Measurements from ENCODE around the gene ABL1. TPM values are rescaled to one million over a fixed set of nuclear protein-coding genes. Genes with fewer than 3 reads are reported as not detected.

Gene ABL1
- total RNA-seq, 1 experiment from 2014 or later = 67.5 TPM

DNA sequence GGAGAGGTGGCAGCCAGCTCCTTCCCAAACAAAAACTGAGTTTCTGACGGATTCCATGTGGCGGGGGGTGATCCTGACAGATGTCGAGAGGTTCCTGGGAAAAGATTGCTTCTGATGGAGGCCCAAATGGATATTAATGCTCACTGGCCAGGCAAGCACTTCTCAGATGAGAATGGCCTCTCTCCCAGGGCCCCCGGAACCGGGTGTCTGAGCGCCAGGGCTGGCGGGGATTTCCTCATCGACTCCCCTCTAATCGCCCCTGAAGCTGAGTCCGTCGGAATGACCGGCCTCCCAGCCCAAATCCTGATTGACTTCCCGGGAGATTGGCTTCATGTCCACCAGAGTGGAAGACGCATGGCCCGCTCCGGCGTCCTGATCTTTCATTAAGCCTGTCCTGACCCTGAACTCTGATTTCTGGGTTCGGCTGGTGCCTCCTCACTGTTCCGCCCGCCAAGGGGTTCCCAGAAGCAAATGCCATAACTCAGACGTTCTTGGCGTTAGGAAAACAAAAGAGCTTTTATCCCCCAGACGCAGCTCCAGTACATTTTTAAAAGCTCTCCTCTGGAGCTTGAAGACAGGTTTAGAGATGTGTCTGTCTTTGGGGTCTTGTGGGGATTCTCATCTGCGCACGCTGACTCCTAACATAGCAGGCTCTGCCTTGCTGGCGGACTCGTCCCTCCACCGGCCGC is 86.4 kb downstream of the ABL1 start:
- no peaks in the 10 kb centered on the region for H3K4me1 Mint-ChIP-seq (ENCODE audit: insufficient read depth, unreplicated experiment)
- BruUV-seq (replicated peaks) = no TSS peak
- TF ChIP-seq, protein P1, sequence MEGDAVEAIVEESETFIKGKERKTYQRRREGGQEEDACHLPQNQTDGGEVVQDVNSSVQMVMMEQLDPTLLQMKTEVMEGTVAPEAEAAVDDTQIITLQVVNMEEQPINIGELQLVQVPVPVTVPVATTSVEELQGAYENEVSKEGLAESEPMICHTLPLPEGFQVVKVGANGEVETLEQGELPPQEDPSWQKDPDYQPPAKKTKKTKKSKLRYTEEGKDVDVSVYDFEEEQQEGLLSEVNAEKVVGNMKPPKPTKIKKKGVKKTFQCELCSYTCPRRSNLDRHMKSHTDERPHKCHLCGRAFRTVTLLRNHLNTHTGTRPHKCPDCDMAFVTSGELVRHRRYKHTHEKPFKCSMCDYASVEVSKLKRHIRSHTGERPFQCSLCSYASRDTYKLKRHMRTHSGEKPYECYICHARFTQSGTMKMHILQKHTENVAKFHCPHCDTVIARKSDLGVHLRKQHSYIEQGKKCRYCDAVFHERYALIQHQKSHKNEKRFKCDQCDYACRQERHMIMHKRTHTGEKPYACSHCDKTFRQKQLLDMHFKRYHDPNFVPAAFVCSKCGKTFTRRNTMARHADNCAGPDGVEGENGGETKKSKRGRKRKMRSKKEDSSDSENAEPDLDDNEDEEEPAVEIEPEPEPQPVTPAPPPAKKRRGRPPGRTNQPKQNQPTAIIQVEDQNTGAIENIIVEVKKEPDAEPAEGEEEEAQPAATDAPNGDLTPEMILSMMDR (IDR thresholded peaks at IDR 0.05; ENCODE audit: unreplicated experiment) = no peak
- intact Hi-C loops (cut with micrococcal nuclease) = no loop called here
- CTCF ChIA-PET = no interaction called here
- no peaks in the 10 kb centered on the region for H3K36me3 Mint-ChIP-seq (ENCODE audit: insufficient read depth, unreplicated experiment)
- H3K27ac Mint-ChIP-seq (ENCODE audit: low read depth, unreplicated experiment) = no peak overlapping the region
- H3K27me3 Mint-ChIP-seq (ENCODE audit: insufficient read depth, unreplicated experiment) = peaks cover 31% of the 10 kb centered on the region
- POLR2A ChIA-PET = no interaction called here
- DNase-seq (ENCODE audit: unreplicated experiment) = no peak
- no peaks in the 10 kb centered on the region for H3K9me3 Mint-ChIP-seq (ENCODE audit: unreplicated experiment)
- no peak overlapping the region for H3K4me3 Mint-ChIP-seq (ENCODE audit: unreplicated experiment)

DNA sequence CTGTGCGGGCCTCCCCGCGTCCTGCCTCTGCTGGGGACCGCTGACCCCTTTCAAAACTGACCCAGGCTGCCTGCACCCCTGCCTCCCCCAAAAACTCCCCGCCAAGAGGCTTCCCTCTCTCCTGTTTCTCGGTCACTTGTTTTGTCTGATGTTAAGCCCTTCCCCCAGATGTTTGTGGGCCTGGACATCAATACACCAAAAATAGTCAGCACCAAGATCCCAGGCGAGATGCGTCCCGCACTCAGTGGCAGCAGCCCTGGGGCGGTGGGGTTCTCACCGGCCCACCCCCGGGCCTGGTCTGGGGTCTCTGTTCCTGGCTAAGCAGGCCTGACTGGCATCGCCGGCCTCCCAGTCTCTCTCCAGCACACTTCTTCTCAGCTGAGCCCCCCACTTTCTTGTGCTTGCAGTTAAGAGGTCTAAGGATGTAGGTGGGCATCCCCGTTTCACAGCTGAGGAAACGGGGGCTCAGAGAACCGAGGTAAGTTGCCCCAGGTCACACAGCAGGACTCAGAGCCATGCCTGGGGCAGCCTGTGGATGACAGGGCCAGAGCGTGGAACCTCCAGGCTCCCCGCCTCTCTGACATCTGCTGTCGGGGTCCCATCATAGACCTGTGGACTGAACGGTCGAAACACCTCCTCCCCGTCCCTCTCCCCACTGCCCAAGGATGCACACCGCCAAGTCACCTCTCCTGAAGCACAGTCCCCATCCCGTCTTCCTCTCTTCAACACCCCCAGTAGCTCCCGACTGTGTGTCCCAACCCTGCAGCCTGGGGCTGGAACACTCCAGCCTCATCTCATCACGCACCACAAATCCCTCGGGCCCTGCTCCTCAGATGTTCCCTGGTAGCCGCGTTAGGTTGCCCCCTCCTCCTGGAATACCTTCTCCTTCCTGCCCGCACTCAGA is 87.2 kb downstream of the ABL1 start:
- ChIA-PET CTCF (no interaction called here), POLR2A (no interaction called here)
- no TSS peak for BruUV-seq (replicated peaks)
- Mint-ChIP-seq H3K4me3 (ENCODE audit: unreplicated experiment) (no peak overlapping the region), H3K27ac (ENCODE audit: low read depth, unreplicated experiment) (no peak overlapping the region), H3K9me3 (ENCODE audit: unreplicated experiment) (no peaks in the 10 kb centered on the region), H3K36me3 (ENCODE audit: insufficient read depth, unreplicated experiment) (no peaks in the 10 kb centered on the region), H3K27me3 (ENCODE audit: insufficient read depth, unreplicated experiment) (peaks cover 23% of the 10 kb centered on the region), H3K4me1 (ENCODE audit: insufficient read depth, unreplicated experiment) (no peaks in the 10 kb centered on the region)
- intact Hi-C loops (cut with micrococcal nuclease) = no loop called here
- TF ChIP-seq, protein P1 (IDR thresholded peaks at IDR 0.05; ENCODE audit: unreplicated experiment) = no peak
- no peak for DNase-seq (ENCODE audit: unreplicated experiment)

DNA sequence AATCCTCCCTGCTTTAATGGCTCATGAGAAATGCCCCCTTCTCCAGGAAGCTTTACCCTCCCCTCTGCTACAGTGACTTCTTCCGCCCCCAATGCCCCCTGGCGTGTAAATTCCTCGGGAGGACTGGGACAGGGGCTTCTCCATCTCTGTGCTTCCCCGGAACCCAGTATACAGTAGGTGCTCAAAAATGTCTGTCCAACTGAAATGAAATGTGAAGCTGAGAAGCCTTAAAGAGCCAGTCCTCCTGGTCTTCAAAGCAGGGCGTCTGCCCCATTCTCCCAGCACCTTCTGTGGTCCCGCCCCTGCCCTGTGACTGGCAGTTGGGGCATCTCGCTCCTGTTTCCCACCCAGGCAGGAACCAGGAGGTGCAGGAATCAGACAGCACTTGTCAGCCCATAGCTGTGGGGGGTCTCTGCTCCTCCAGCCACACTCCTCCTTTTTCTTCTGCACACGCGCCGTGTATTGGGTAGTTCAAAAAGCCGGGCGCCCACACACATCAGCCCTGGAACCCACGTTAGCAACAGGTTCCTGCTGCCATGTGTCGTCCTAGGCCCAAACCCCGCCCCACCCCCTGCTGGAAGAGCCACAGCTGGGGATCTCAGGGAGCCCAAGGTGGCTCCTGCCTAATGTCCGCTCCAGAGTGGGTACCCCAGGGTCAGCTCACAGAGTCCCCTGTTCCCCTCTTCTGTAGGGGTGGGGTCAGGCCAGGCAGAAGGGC is 88.0 kb downstream of the ABL1 start:
- no peak for DNase-seq (ENCODE audit: unreplicated experiment)
- BruUV-seq (replicated peaks) = no TSS peak
- peaks cover 16% of the 10 kb centered on the region for H3K27me3 Mint-ChIP-seq (ENCODE audit: insufficient read depth, unreplicated experiment)
- ChIA-PET POLR2A (no interaction called here), CTCF (interaction anchor here (0.6 kb wide), 1 partner anchor 87 kb away, joined by 3 read pairs; no protein-coding TSS in a partner anchor)
- no peaks in the 10 kb centered on the region for H3K9me3 Mint-ChIP-seq (ENCODE audit: unreplicated experiment)
- no peaks in the 10 kb centered on the region for H3K36me3 Mint-ChIP-seq (ENCODE audit: insufficient read depth, unreplicated experiment)
- TF ChIP-seq, protein P1 (IDR thresholded peaks at IDR 0.05; ENCODE audit: unreplicated experiment) = no peak
- intact Hi-C loops (cut with micrococcal nuclease) = no loop called here
- H3K4me3 Mint-ChIP-seq (ENCODE audit: unreplicated experiment) = no peak overlapping the region
- no peak overlapping the region for H3K27ac Mint-ChIP-seq (ENCODE audit: low read depth, unreplicated experiment)
- H3K4me1 Mint-ChIP-seq (ENCODE audit: insufficient read depth, unreplicated experiment) = peaks cover 2% of the 10 kb centered on the region
